Left ventricle myocardium inferior (tissue), 1 donor: ENCODE data around the gene XYLT1. TPM values are rescaled to one million over a fixed set of nuclear protein-coding genes. Genes with fewer than 3 reads are reported as not detected.

Experiments used
- DNase-seq: peaks from one replicate; pipeline ENCODE4 v3.0.0-alpha.2; 2020
- H3K27ac ChIP-seq: fragments of 200-600 bp; replicated peaks from 2 replicates; pipeline ENCODE4 v1.8.0; 2021
- H3K27me3 ChIP-seq: fragments of 200-600 bp; 2 replicates; pipeline ENCODE4 v1.8.0; 2021; ENCODE audit warnings: low read depth
- H3K36me3 ChIP-seq: fragments of 200-600 bp; 2 replicates; pipeline ENCODE4 v1.8.0; 2021
- H3K4me1 ChIP-seq: fragments of 200-600 bp; 2 replicates; pipeline ENCODE4 v1.8.0; 2021
- H3K4me3 ChIP-seq: fragments of 200-600 bp; 2 replicates; pipeline ENCODE4 v1.8.0; 2021; ENCODE audit warnings: mild to moderate bottlenecking, moderate library complexity
- H3K9me3 ChIP-seq: fragments of 200-600 bp; replicated peaks from 2 replicates; pipeline ENCODE4 v1.8.0; 2021
- CTCF ChIP-seq: fragments of 200-600 bp; IDR thresholded peaks from 2 replicates; pipeline ENCODE4 v1.8.0; 2021; ENCODE audit warnings: antibody characterized with exemption, mild to moderate bottlenecking, borderline replicate concordance
- intact Hi-C: fragments of 100-400 bp; cut with micrococcal nuclease; formaldehyde crosslinking; loops from one replicate; pipeline ENCODE4 v1.11.0; 2022
- total RNA-seq: library from RNA; stranded (reverse); fragmentation: NEBNext Ultra II Directional; extraction: Animal tissue kit (Norgen Biotek cat#: 25700); gene quantifications from one replicate; pipeline ENCODE4 v1.2.1, GENCODE V29; 2021
- donor health status: DM: no; HTN: yes; CAD: no; lungs with severe emphysema.

The XYLT1 gene
- total RNA-seq, 1 donor from 2014 or later = 1.4 TPM

DNA sequence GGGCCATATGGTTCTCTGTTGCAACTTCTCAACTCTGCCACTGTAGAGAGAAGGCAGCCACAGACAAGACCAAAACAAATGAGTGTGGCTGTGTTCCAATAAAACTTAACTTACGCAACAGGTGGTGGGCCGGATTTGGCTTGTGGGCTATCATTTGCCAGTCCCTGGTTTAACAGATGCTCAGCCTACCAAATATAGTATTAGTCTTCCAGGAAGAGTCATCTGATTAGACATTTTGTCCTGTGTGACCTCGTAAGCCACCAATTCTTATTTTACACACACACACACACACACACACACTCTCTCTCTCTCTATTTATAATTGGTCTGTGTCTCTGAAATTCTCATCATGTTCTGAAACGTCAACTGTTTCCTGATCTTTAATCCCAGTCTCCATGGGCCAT is 245.9 kb downstream of the XYLT1 start:
- Histone ChIP-seq H3K27ac (peak overlapping the region; percentile 44), H3K9me3 (no peaks in the 10 kb centered on the region), H3K4me3 (no peak overlapping the region), H3K27me3 (no peaks in the 10 kb centered on the region), H3K36me3 (no peaks in the 10 kb centered on the region), H3K4me1 (peaks cover 32% of the 10 kb centered on the region)
- DNase-seq = peak; percentile 30
- no peak for TF ChIP-seq CTCF
- intact Hi-C loops = no loop called here

GRCh38 chr16:17224350-17224749 is 246.4 kb downstream of the XYLT1 start:
- TF ChIP-seq CTCF = no peak
- DNase-seq = no peak
- H3K27ac ChIP-seq = peak overlapping the region; percentile 44
- no peak overlapping the region for H3K4me3 ChIP-seq
- H3K4me1 ChIP-seq = peaks cover 32% of the 10 kb centered on the region
- H3K9me3 ChIP-seq = no peaks in the 10 kb centered on the region
- intact Hi-C loops = no loop called here
- no peaks in the 10 kb centered on the region for H3K36me3 ChIP-seq
- no peaks in the 10 kb centered on the region for H3K27me3 ChIP-seq

GRCh38 chr16:17223576-17223975 is 247.2 kb downstream of the XYLT1 start:
- TF ChIP-seq CTCF = no peak
- DNase-seq = no peak
- Histone ChIP-seq H3K4me1 (peaks cover 32% of the 10 kb centered on the region), H3K27me3 (no peaks in the 10 kb centered on the region), H3K4me3 (no peak overlapping the region), H3K9me3 (no peaks in the 10 kb centered on the region), H3K27ac (no peak overlapping the region), H3K36me3 (no peaks in the 10 kb centered on the region)
- intact Hi-C loops = no loop called here

- Histone ChIP-seq H3K27ac (no peak overlapping the region), H3K9me3 (no peaks in the 10 kb centered on the region), H3K4me1 (peaks cover 32% of the 10 kb centered on the region), H3K27me3 (no peaks in the 10 kb centered on the region), H3K36me3 (no peaks in the 10 kb centered on the region), H3K4me3 (no peak overlapping the region)
- no peak for DNase-seq
- TF ChIP-seq CTCF = no peak
- intact Hi-C loops = no loop called here
Measured at GRCh38 chr16:17222871-17223401, 247.8 kb downstream of the XYLT1 start.

DNA sequence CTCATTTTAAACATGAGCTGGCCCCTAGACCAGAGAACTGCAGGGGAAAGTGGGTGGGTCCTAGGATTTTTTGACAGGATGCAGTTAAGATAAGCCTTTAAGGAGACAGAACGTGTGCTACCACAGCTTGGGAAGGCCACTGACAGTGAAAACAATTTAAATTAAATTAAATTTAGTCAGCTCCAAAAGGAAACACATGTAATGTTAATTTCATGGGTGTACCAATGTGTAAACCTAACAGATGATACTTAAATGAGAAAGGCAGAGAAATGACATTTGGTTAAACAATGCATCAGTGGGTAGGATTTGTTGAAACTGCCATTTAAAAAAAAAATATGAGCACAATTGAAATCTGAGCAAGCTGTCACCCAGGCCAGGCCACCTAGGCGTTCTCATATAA is 250.8 kb downstream of the XYLT1 start:
- Histone ChIP-seq H3K36me3 (no peaks in the 10 kb centered on the region), H3K4me1 (peaks cover 22% of the 10 kb centered on the region), H3K9me3 (no peaks in the 10 kb centered on the region), H3K27ac (no peak overlapping the region), H3K27me3 (no peaks in the 10 kb centered on the region), H3K4me3 (no peak overlapping the region)
- intact Hi-C loops = no loop called here
- no peak for DNase-seq
- TF ChIP-seq CTCF = no peak

DNA sequence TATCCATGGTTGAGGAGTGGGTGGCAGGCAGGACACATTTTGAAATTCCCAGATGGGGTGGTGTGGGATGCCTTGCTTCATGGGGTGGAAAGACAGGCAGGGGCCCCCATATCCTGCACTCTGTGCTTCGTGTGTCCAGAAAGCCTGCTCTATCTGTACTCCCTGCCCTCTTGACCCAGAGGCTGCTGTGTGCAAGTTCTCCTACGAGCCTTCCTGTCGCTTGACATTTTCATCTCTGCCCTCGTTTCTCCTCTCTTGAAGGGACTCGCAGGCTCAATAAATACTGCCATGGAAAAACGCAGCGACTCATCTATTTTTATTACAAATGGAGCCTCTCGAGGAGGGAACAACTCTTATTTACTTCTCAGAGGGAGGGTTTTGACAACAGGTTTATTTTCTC is 254.8 kb downstream of the XYLT1 start:
- DNase-seq = no peak
- no peak for TF ChIP-seq CTCF
- Histone ChIP-seq H3K27me3 (no peaks in the 10 kb centered on the region), H3K4me3 (no peak overlapping the region), H3K27ac (no peak overlapping the region), H3K4me1 (no peaks in the 10 kb centered on the region), H3K36me3 (no peaks in the 10 kb centered on the region), H3K9me3 (peaks cover 13% of the 10 kb centered on the region)
- intact Hi-C loops = no loop called here
